ENCODE measurements around the gene COL8A1.

COL8A1 gene

GRCh38 chr3:99794485-99794884 is 156.1 kb downstream of the COL8A1 start:
- no peak overlapping the region for H3K4me3 ChIP-seq (ENCODE audit: control insufficient read depth, low read depth, low read length)
- no peak for DNase-seq (ENCODE audit: low read depth)
- TF ChIP-seq, protein P1, sequence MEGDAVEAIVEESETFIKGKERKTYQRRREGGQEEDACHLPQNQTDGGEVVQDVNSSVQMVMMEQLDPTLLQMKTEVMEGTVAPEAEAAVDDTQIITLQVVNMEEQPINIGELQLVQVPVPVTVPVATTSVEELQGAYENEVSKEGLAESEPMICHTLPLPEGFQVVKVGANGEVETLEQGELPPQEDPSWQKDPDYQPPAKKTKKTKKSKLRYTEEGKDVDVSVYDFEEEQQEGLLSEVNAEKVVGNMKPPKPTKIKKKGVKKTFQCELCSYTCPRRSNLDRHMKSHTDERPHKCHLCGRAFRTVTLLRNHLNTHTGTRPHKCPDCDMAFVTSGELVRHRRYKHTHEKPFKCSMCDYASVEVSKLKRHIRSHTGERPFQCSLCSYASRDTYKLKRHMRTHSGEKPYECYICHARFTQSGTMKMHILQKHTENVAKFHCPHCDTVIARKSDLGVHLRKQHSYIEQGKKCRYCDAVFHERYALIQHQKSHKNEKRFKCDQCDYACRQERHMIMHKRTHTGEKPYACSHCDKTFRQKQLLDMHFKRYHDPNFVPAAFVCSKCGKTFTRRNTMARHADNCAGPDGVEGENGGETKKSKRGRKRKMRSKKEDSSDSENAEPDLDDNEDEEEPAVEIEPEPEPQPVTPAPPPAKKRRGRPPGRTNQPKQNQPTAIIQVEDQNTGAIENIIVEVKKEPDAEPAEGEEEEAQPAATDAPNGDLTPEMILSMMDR (conservative IDR thresholded peaks at IDR 0.05; ENCODE audit: control insufficient read depth, insufficient read depth, low read depth, low read length) = no peak

- TF ChIP-seq, protein P1 (conservative IDR thresholded peaks at IDR 0.05; ENCODE audit: control insufficient read depth, insufficient read depth, low read depth, low read length) = no peak
- no peak overlapping the region for H3K4me3 ChIP-seq (ENCODE audit: control insufficient read depth, low read depth, low read length)
- DNase-seq (ENCODE audit: low read depth) = no peak
Measured at GRCh38 chr3:99795573-99795972, 157.2 kb downstream of the COL8A1 start.

GRCh38 chr3:99799422-99799821 is 161.0 kb downstream of the COL8A1 start:
- H3K4me3 ChIP-seq (ENCODE audit: control insufficient read depth, low read depth, low read length) = no peak overlapping the region

GRCh38 chr3:99803297-99803696 is 164.9 kb downstream of the COL8A1 start:
- no peak for DNase-seq (ENCODE audit: low read depth)
- TF ChIP-seq, protein P1 (conservative IDR thresholded peaks at IDR 0.05; ENCODE audit: control insufficient read depth, insufficient read depth, low read depth, low read length) = no peak

More at GRCh38 chr3:99799422-99799821, 161.0 kb downstream of the COL8A1 start:
- TF ChIP-seq, protein P1 (conservative IDR thresholded peaks at IDR 0.05; ENCODE audit: control insufficient read depth, insufficient read depth, low read depth, low read length) = no peak
- DNase-seq (ENCODE audit: low read depth) = no peak

GRCh38 chr3:99805160-99805559 is 166.8 kb downstream of the COL8A1 start:
- no peak for DNase-seq (ENCODE audit: low read depth)
- no peak overlapping the region for H3K4me3 ChIP-seq (ENCODE audit: control insufficient read depth, low read depth, low read length)
- TF ChIP-seq, protein P1 (conservative IDR thresholded peaks at IDR 0.05; ENCODE audit: control insufficient read depth, insufficient read depth, low read depth, low read length) = no peak

More at GRCh38 chr3:99803297-99803696, 164.9 kb downstream of the COL8A1 start:
- H3K4me3 ChIP-seq (ENCODE audit: control insufficient read depth, low read depth, low read length) = no peak overlapping the region

- DNase-seq (ENCODE audit: low read depth) = peak; percentile 83
- H3K4me3 ChIP-seq (ENCODE audit: control insufficient read depth, low read depth, low read length) = no peak overlapping the region
- TF ChIP-seq, protein P1 (conservative IDR thresholded peaks at IDR 0.05; ENCODE audit: control insufficient read depth, insufficient read depth, low read depth, low read length) = peak; percentile 97
Measured at GRCh38 chr3:99808163-99808794, 169.9 kb downstream of the COL8A1 start.

Data from fibroblast of mammary gland (primary cell).